Measurements from ENCODE around the gene CNTD1.
"Not testable (repeated sequence)": the region's sequence is repeated elsewhere in the genome, so short reads cannot be mapped to it uniquely, and the experiment has no call there.

Gene CNTD1

DNA sequence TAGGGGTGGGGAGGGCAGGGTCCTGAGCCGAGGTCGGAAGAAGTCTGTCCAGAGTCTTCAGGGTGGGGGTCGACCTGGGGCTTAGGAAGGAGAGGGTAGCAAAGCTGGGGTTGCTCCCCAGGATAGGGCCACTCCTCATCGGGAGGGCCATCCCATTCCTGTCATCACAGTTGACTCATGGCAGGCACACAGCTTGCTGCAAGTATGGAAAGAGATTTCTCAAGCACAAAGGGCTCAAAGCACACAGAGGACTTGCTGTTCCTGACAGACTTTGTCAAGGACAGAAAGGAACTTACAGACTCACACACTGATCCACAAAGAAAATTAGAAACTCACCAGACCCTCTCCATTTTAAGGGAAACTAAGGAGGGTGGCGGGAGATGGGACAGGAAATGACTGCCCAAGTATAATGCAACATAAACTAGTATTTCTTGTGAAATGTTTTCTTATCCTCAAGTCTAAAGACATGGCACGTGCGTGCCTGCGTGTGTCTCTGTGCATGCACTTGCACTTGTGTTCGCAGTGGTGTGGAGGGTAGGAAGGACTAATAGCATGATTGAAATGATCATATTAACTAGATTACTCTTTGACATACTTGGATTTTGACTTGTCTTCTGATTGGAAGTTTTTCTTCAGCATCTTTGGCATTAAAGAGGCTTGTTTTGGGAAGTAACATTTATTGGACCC, 48.1 kb downstream of the CNTD1 start:
- DNase-seq, result no peak

DNA sequence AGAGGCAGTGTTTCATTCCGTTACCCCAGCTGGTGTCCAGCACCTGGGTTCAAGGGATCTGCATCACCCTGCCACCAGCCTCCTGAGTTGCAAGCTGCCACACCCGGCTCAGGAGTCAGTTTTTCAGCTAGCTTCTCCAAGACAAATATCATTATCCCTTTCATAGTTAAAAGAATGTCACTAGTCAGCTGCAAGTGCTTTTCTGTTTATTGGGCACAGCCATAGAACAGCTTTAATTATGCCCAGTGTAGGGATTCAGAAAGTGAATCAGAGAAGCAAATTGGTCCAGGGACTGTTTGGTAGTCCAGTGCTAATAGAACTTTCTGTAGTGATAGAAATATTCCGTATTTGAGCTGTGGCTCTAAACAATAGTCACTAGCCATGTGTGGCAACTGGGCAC, 49.4 kb downstream of the CNTD1 start:
- no peak for DNase-seq

GRCh38 chr17:42849031-42849430, 50.4 kb downstream of the CNTD1 start:
- DNase-seq, result no peak

DNA sequence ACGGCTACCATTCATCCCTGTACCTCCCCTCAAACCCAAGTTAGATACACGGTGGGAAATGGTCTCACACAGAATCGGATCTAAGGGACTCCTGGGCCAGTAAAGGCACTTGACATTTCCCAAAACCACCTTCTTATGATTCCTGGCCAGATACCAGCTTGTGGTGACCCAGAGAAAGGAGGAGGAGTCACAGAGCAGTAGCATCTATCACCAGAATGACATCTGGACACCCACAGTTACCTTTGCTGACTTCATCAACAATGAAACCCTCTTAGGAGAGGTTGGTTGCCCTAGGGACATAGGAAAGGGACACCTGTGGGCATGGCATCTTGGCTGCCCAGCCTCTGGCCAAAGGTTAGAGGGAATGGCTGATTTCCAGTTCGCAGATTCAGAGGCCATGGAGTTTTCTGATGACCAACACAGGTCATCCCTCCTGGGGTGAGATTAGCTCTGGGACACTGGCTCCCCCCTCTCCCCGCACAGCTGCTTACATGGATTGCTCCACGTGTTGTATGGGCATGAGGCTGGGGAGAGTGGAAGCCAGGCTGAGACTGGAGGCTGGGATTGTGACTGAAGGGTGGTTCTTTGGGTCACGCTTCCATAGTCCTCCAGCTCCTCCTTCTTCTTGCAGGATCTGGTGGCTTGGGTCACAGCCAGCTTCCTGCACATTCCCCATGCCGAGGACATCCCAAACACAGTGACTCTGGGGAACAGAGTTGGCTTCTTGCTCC, 51.0 kb downstream of the CNTD1 start:
- no peak for DNase-seq

- DNase-seq, result no peak
These were observed 52.3 kb downstream of the CNTD1 start, which contains the start of gene AOC3 for GRCh38 chr17:42850954-42851353. Gene AOC3, plus strand, starts transcription at chr17:42851199. Its CDS starts 145 bp downstream, at chr17:42851344.

GRCh38 chr17:42851371-42852240, 52.9 kb downstream of the CNTD1 start:
- DNase-seq, result not testable (repeated sequence)

- no peak for DNase-seq
These were observed 53.7 kb downstream of the CNTD1 start for GRCh38 chr17:42852351-42852750.

DNA sequence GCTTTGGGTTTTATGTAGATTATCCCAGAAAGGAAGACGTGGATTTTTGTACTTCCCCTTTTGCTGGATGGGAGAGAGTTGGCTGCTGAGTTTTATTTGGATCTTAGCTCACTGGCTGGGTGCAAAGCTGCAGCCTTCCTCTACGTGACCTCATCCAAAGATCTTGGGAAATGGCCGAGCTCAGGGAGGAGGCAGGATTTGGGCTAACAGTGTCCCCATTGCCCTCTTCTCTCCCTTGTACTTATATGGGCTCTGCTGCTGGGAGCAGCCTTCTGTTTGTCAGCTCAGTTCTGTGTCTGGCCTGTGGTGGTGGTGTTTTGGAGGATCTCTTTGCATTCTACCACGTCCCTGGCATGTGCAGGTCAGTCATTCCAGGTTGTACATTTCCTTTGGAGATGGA, 54.3 kb downstream of the CNTD1 start:
- no peak for DNase-seq

GRCh38 chr17:42853597-42853967, 54.9 kb downstream of the CNTD1 start:
- no peak for DNase-seq

DNA sequence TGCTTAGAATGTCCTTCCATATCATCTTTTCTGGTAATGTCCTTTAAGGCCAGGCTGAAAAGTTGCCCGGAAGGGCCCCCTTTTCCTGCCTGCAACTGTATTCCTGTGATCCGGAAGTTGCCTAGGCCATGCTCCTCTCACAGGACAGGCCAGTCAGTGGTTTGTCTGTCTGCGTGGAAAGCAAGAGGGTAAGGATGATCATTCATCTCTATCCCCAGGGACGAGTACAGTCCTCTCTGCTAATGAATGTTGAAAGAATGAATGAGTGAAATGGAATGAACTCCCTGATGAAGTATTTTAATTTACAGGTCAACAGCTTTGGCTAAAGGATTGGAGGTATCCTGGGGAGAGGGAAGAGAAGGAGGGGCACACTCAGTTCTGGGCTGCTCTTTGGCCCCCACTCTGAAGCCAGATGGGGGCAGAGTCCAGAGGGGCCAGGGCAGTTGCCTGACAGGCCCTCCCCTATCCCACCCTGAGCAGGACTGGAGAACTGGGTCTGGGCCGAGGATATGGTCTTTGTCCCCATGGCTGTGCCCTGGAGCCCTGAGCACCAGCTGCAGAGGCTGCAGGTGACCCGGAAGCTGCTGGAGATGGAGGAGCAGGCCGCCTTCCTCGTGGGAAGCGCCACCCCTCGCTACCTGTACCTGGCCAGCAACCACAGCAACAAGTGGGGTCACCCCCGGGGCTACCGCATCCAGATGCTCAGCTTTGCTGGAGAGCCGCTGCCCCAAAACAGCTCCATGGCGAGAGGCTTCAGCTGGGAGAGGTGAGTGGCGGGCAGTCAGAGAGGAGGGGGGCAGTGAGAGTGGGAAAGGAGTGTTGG, 55.5 kb downstream of the CNTD1 start:
- no peak for DNase-seq

DNA sequence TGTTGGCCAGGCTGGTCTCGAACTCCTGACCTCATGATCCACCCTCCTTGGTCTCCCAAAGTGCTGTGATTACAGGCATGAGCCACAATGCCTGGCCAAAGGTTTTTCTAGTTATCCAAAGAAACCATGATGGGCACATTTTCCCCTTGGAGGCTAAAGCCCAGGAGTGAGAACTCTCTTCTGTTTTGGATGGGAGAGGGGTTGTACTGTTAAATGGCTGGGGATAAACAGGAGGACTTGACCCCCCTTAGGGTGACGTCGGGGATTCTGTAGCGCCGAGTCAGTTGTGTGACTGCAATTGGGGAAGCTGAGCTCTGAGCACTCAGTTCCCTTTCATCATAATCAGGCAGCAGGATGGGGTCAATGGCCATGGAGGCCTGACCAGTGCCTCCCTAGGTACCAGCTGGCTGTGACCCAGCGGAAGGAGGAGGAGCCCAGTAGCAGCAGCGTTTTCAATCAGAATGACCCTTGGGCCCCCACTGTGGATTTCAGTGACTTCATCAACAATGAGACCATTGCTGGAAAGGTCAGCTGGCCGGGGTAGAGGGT, 56.5 kb downstream of the CNTD1 start:
- no peak for DNase-seq

DNA sequence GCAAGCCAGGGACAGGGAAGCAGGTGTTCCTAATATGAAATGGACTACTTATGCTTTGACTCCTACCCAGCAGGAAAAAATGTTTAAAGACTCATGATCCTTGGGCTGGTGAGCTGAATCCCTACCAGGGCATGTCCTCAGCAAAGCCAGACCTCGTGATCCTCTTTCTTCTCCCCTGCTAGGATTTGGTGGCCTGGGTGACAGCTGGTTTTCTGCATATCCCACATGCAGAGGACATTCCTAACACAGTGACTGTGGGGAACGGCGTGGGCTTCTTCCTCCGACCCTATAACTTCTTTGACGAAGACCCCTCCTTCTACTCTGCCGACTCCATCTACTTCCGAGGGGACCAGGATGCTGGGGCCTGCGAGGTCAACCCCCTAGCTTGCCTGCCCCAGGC, 57.4 kb downstream of the CNTD1 start:
- not testable (repeated sequence) for DNase-seq

GRCh38 chr17:42856516-42856915, 57.9 kb downstream of the CNTD1 start:
- DNase-seq, result not testable (repeated sequence)

GRCh38 chr17:42857389-42857788, 58.7 kb downstream of the CNTD1 start:
- no peak for DNase-seq

All from AML-193 (cell line).